GM18526 (cell line): Measurements from ENCODE around the gene PFKFB2.

Source experiments
- POLR2A ChIP-seq: IDR thresholded peaks from 3 replicates; pipeline ENCODE4 v1.6.1; 2011; ENCODE audit not compliant: insufficient read length; ENCODE audit errors: extremely low read depth

The PFKFB2 gene

GRCh38 chr1:207029701-207030521, 23.2 kb upstream of the PFKFB2 start:
- no peak for TF ChIP-seq POLR2A

GRCh38 chr1:207030522-207031009, 22.5 kb upstream of the PFKFB2 start:
- no peak for TF ChIP-seq POLR2A

DNA sequence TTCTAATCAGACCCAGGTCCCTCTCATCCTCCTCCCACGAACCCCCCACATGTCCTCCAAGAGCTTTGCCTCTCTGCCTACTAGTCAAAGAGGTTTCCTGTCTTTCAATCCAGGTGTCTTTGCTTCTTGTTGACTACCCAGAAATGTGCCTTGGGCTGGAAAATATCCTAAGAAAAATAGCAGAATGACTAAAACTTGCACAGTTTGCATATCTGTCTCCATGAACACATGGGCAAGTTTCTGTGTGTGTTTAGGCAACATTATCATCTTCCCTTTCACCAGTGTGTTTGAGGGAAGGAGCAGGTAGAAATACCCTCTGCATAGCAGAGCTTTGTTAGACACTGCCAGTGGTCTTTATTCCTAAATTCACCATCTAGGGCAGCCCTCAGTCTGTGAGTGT, 22.1 kb upstream of the PFKFB2 start:
- TF ChIP-seq POLR2A = no peak

DNA sequence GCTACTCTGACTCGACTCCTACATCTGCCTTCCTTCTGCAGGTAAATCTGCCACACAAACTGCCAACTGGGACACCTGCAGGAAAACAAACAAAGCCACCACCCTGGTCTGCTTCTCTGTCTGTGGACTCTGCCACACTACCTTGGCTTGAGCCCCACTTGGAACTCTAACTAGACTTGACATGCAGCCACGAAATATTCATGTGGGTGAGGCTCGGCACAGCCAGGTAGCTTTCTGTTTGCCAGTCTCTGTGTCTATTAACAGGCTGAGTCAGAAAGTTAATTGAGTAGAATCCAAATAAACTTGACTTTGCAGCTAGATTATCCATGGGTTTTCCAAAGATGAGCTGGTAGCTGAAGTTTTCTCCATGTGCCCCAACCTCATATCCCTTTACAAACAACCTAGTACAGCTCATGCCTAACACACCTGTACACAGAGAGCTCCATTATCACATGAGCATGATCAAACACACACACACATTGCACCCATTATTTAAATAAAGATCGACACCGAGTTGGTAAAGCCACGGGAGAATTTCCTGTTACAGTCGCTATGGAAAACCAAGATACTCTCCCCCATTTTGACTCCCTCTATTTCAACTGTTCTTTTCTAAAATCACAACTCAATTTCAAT, 21.3 kb upstream of the PFKFB2 start:
- TF ChIP-seq POLR2A = no peak

DNA sequence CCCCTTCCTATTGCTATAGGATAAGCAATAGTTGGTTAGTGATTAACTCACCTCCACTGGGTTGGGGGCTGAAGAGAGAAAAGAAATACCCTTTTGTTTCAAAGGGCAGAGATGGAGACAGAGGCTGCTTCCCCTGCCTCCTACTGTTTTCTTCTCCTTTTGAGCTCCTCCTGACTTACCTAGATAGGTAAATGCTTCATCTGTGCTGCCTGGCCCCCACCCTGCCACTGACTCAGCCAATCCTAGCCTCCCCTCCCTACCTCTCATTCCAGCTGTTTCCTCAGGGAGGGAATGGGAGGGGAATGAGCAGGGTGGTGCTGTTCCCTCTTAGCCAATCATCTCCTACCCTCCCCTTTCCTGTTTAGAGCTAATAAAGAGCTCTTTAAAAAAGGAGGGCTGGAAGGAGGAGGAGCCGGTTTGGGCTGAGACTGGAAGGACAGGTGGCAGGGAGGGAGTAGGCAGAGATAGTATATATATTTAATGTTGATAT, 20.5 kb upstream of the PFKFB2 start, which contains the start of gene C1orf116:
C1orf116 (minus strand) TSS at position 229 of the 490 bp plus-strand sequence. CDS start 5,158 bp downstream, outside the sequence.
- no peak for TF ChIP-seq POLR2A

DNA sequence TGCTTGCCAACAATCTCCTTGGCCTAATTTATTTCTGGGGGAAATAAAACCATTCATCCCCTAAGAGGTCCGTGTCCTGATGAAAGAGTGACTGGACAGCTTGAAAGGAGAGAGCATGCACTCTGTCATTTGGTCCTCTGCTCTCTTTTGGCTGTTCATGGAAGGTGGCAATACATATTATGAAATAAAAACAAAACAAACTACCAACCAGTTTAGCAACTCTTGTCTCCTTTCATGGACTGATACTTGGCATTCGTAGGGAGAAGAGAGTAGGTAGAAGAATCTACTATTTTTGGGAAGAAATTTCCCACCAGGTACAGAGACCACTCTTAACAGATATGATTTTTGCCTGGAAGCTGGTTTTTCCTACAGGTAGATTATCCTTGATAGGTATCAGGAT, 19.8 kb upstream of the PFKFB2 start:
- TF ChIP-seq POLR2A = no peak

- no peak for TF ChIP-seq POLR2A
These were observed 18.9 kb upstream of the PFKFB2 start for GRCh38 chr1:207034208-207034607.

DNA sequence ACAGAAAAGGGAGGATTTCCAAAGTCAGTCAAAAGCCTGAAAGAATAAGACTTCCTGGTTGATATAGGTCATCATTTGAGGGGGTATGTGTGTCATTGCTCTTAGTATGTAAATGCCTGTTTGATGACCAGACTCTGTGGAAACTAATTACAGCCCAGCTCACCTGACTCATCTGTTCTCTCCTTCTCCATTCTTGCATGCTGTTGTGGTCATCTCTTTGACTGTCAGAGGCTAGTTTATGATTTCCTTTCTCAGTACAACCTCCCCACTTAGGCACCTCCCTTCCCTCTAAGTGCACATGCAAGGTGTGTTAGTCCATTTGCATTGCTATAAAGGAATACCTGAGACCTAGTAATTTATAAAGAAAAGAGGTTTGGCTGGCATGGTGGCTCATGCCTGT, 18.1 kb upstream of the PFKFB2 start:
- no peak for TF ChIP-seq POLR2A

- no peak for TF ChIP-seq POLR2A
These were observed 17.1 kb upstream of the PFKFB2 start for GRCh38 chr1:207035877-207036551.

- TF ChIP-seq POLR2A = no peak
These were observed 16.2 kb upstream of the PFKFB2 start for GRCh38 chr1:207036865-207037264.

- TF ChIP-seq POLR2A = no peak
These were observed 13.5 kb upstream of the PFKFB2 start for GRCh38 chr1:207039380-207040180.

DNA sequence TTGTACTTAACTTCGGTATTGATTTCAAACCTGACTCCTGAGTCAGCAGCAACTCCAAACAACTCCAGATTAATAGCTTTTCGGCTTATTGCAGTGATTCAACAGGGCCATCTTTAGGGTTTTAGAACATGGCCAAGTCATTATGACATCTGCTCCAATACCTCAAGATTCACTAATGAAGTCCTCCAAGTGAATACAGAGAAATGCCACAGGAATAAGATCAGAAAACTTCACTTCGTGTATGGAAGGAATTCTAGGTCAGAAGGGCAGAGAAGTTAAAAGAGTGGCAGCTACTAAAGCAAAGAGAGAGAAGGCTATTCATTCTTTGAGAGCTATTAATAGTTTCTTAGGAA, 12.9 kb upstream of the PFKFB2 start:
- TF ChIP-seq POLR2A = no peak

DNA sequence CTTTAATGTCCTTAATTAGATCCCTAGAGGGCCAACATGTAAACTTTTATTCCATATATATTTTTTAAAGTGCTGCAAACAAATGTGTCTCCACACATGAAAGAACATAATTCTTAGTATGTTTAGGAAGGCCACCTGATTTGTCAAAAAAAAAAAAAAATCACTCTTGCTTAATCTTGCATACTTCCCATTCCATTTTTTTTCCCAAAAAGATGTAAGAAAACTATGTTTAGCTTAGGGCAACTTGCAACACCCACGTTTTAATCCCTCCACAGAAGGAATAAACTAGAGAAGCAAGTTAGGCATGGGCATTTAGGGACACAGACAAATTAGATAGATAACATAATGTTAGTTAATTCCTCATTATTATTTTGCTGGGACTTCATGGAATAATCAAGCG, 7.6 kb upstream of the PFKFB2 start:
- TF ChIP-seq POLR2A = no peak

- TF ChIP-seq POLR2A = no peak
These were observed 5.6 kb upstream of the PFKFB2 start for GRCh38 chr1:207047505-207047904.

DNA sequence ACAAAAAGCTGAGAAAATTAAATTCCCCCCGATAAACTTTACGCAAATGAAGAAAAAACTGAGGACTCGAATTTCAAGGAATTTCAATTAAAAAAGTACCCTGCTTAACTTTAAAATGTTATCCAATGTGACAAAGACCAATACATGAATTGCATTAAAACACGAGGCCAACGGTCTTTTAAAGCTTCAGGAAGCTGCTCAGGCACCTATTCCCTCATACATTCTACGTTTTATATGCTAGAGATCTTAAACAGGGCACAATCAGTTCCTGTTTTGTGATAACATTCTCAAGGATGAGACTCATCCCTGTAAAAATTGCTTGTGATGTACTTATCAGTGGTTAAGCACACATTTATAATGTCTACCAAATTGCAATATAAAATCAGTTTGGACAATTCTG, 5.0 kb upstream of the PFKFB2 start:
- TF ChIP-seq POLR2A = no peak
